Neutrophil (primary cell): Measurements from ENCODE around the gene TTLL1.
A peak's percentile ranks its signal among the peaks of the same experiment; 100 is the strongest.

Source experiments
- H3K27ac ChIP-seq: fragments of 200-600 bp; sonication (generic); 2 replicates; pipeline ENCODE4 v1.5.1; 2016; ENCODE audit warnings: mild to moderate bottlenecking, moderate library complexity
- H3K27me3 ChIP-seq: fragments of 200-600 bp; sonication (generic); 2 replicates; pipeline ENCODE4 v1.6.0; 2016; ENCODE audit warnings: mild to moderate bottlenecking
- H3K36me3 ChIP-seq: fragments of 200-600 bp; sonication (generic); 2 replicates; pipeline ENCODE4 v1.5.1; 2017
- H3K4me1 ChIP-seq, 2 experiments: fragments of 200-600 bp in 1 of 2; sonication (generic) in 1 of 2; 1 replicate in 1 of 2; 2 replicates in 1 of 2; pipeline versions ENCODE4 v1.5.1 to v1.6.1; 2013 to 2016; ENCODE audit warnings: low read depth in 1 of 2, low read length in 1 of 2, mild to moderate bottlenecking in 1 of 2, moderate library complexity in 1 of 2; ENCODE audit not compliant: control insufficient read depth in 1 of 2, insufficient read depth in 1 of 2
- H3K4me3 ChIP-seq, 2 experiments: fragments of 200-600 bp in 1 of 2; sonication (generic) in 1 of 2; 1 replicate in 1 of 2; 2 replicates in 1 of 2; pipeline ENCODE4 v1.5.1; 2013 to 2016; ENCODE audit warnings: low read depth in 1 of 2, low read length in 1 of 2, mild to moderate bottlenecking in 1 of 2, moderate library complexity in 1 of 2
- H3K9me3 ChIP-seq: fragments of 200-600 bp; sonication (generic); 2 replicates; pipeline ENCODE4 v1.5.1; 2016
- TF ChIP-seq, protein P1 (sequence below): fragments of 200-600 bp; sonication (generic); IDR thresholded peaks from 2 replicates; pipeline ENCODE4 v1.5.1; 2016; ENCODE audit warnings: antibody characterized with exemption

The TTLL1 gene

DNA sequence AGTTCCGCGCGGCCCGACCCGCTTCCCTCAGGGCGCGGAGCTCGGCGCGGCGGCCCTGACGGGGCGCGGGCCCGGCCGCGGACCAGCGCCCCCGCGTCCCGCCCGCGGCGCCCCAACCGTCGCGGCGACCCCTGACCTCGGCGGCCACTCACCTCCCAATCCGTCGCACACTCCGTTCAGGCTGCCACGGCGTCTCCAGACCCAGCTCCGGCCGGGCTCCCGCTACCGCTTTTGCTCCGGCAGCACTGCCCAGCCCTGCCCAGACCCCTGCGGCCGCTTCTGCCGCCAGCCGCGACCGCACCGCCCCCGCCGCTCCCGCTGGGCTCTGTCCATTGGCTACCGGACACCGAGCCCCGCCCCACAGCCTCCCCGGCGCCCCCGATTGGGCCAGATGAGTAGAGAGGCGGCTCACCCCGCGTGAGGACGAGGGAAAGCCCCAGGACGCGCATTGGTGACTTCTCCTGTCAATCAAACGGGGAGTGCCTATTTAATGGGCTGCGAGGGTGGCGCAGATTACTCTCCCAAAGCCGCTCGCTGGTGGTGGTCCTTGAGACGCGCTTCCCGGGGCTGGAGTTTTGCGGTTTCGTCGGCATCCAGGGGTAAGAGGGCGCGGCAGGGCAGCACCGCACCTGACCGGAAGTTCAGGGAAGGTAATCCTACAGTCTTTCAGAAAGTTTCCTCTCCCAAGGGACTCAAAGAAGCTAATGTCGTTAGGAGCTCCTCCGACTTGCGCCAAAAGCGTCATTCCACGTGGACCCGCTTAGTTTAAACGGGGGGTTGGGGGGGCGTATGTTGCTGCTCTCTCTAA, 74.1 kb downstream of the TTLL1 start, which contains the start of gene PACSIN2:
TSS of gene PACSIN2 (minus strand) at position 281 of the 808 bp plus-strand sequence. CDS start 103,069 bp downstream, outside the sequence.
- Histone ChIP-seq H3K4me3 (peak within 1 kb of the TSS; percentile 81 to 95), H3K27me3 (no peaks in the 10 kb centered on the region), H3K4me1 (peaks cover 24 to 26% of the 10 kb centered on the region in 2 experiments), H3K27ac (peak within 1 kb of the TSS; percentile 89), H3K9me3 (no peaks in the 10 kb centered on the region), H3K36me3 (no peaks in the 10 kb centered on the region)
- TF ChIP-seq, protein P1, sequence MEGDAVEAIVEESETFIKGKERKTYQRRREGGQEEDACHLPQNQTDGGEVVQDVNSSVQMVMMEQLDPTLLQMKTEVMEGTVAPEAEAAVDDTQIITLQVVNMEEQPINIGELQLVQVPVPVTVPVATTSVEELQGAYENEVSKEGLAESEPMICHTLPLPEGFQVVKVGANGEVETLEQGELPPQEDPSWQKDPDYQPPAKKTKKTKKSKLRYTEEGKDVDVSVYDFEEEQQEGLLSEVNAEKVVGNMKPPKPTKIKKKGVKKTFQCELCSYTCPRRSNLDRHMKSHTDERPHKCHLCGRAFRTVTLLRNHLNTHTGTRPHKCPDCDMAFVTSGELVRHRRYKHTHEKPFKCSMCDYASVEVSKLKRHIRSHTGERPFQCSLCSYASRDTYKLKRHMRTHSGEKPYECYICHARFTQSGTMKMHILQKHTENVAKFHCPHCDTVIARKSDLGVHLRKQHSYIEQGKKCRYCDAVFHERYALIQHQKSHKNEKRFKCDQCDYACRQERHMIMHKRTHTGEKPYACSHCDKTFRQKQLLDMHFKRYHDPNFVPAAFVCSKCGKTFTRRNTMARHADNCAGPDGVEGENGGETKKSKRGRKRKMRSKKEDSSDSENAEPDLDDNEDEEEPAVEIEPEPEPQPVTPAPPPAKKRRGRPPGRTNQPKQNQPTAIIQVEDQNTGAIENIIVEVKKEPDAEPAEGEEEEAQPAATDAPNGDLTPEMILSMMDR = peak; percentile 70

DNA sequence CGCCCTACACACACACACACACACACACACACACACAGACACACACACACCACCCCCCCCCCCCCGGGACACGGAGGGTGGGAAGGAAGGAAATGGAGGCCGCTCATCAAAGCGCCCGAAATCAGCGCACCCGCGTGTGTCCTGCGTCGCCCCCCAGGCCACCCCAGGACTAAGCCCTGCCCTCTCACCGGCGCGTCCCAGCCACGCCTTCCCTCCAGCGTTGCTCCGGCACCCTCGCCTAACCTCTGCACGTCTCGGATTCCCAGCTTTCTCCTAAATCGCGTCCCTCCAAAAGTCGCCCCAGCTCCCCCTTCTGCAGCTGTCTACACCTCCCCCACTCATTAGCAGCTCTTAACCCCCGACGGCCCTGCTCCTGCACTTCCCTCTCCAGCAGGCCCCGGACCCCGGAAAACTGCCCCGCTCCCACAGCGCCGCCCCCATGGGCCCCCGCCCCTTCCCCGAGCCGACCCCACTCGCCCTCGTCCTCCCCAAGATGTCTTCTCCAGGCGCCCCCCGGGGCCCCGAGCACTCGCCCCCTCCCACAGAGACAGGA, 74.8 kb downstream of the TTLL1 start:
- TF ChIP-seq, protein P1 = no peak
- Histone ChIP-seq H3K4me3 (peak overlapping the region; percentile 81 to 95), H3K27me3 (no peaks in the 10 kb centered on the region), H3K9me3 (no peaks in the 10 kb centered on the region), H3K36me3 (no peaks in the 10 kb centered on the region), H3K4me1 (peaks cover 26 to 30% of the 10 kb centered on the region in 2 experiments), H3K27ac (peak overlapping the region; percentile 89)

DNA sequence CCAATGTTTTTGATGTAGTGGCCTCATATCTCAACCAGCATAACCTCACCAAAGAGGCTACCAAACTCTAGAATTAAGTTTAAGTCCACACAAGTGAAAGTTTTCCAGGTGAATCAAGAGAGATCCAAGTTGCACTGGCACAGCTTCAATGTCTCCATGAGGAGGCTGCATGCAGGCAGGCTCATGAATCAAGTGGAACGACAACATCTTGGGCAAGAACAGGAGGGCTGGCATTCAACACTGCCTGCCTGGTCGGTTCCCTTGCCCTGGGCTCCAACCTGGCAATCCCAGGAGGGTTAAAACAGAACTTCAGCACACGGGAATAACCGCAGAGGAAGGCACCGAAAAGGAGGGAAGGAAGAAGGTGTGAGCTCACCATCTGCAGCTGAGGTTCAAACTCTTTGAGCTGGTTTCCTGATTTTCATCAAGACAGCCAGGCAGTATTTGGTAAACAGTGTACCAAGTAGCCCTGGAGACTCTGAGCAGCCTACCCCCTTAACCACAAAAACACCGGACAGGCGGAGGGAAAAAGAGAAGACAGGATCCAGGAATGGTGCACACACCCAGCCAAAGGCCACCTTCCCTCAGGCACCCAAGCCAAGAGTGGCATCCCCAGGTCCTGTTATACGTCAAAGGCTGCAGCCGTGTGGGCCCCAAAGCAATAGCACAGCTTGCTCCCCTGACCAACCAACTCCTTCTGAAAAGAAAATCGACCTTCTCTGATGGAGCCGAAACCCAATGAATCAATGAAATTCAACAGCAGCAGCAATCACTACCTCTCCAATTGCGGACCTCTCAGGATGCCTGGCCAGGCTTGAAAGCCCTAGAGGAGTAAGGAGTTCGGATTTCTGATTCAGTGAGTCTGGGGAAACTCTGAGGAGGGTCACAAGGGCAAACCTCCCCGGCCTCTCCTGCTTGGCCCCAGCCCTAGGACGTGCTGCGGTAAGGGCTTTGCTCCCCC, 75.6 kb downstream of the TTLL1 start:
- peak overlapping the region; percentile 81 to 95 for H3K4me3 ChIP-seq
- H3K9me3 ChIP-seq = no peaks in the 10 kb centered on the region
- H3K36me3 ChIP-seq = no peaks in the 10 kb centered on the region
- TF ChIP-seq, protein P1 = no peak
- peak overlapping the region; percentile 89 for H3K27ac ChIP-seq
- peaks cover 34 to 38% of the 10 kb centered on the region in 2 experiments for H3K4me1 ChIP-seq
- no peaks in the 10 kb centered on the region for H3K27me3 ChIP-seq

DNA sequence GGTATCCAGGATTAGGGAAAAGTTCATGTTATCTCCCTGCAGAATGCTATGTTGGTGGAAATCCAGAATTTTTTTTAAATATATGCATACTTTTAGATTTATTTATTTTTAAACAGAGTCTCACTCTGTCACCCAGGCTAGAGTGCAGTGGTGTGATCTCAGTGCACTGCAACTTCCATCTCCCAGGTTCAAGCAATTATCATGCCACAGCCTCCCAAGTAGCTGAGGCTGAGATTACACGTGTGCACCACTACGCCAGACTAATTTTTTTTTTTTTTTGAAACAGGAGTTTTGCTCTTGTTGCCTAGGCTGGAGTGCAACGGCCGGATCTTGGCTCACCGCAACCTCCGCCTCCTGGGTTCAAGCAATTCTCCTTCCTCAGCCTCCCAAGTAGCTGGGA, 76.8 kb downstream of the TTLL1 start:
- Histone ChIP-seq H3K27ac (no peak overlapping the region), H3K36me3 (no peaks in the 10 kb centered on the region), H3K27me3 (no peaks in the 10 kb centered on the region), H3K9me3 (no peaks in the 10 kb centered on the region), H3K4me1 (peaks cover 43 to 44% of the 10 kb centered on the region in 2 experiments), H3K4me3 (no peak overlapping the region)
- TF ChIP-seq, protein P1 = no peak

DNA sequence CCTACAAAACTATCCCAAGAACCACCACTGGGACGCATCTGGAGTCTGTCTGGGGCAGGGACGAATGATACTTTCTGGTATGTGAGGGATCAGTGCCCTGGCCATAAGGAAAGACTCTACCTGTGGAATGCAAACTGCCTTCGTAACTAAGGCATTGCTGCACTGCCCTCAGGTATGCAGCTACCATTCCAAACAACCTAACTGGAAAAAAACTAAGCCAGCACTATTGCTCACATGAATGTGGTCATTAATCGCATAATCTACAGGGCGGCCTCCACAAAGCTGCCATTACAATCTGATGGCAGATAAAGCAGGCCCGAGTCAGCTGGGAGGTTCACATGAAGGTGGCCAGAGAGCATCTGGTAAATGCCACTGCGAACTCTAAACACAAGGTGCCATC, 78.1 kb downstream of the TTLL1 start:
- Histone ChIP-seq H3K27ac (no peak overlapping the region), H3K4me1 (peaks cover 44 to 45% of the 10 kb centered on the region in 2 experiments), H3K36me3 (no peaks in the 10 kb centered on the region), H3K4me3 (no peak overlapping the region), H3K9me3 (no peaks in the 10 kb centered on the region), H3K27me3 (no peaks in the 10 kb centered on the region)
- TF ChIP-seq, protein P1 = no peak
